IPS-15b (cell line): ENCODE results near the gene C1orf21.
"Not testable (repeated sequence)": the region's sequence is repeated elsewhere in the genome, so short reads cannot be mapped to it uniquely, and the experiment has no call there.

Experiments used
- H3K27me3 ChIP-seq: one replicate; pipeline ENCODE4 v1.6.1; 2013; ENCODE audit warnings: low read length; ENCODE audit not compliant: control insufficient read depth, insufficient read depth
- H3K36me3 ChIP-seq: one replicate; pipeline ENCODE4 v1.6.1; 2013; ENCODE audit warnings: low read length; ENCODE audit not compliant: control insufficient read depth, insufficient read depth
- H3K4me1 ChIP-seq: one replicate; pipeline ENCODE4 v1.6.1; 2013; ENCODE audit warnings: mild to moderate bottlenecking, low read length; ENCODE audit not compliant: control insufficient read depth, insufficient read depth
- H3K4me3 ChIP-seq: one replicate; pipeline ENCODE4 v1.5.1; 2013; ENCODE audit warnings: low read depth, low read length
- H3K9ac ChIP-seq: one replicate; pipeline ENCODE4 v1.6.1; 2013; ENCODE audit warnings: low read depth, mild to moderate bottlenecking, low read length
- H3K9me3 ChIP-seq: one replicate; pipeline ENCODE4 v1.6.1; 2013; ENCODE audit warnings: mild to moderate bottlenecking, low read length; ENCODE audit not compliant: control insufficient read depth, insufficient read depth

C1orf21 gene, protein sequence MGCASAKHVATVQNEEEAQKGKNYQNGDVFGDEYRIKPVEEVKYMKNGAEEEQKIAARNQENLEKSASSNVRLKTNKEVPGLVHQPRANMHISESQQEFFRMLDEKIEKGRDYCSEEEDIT

DNA sequence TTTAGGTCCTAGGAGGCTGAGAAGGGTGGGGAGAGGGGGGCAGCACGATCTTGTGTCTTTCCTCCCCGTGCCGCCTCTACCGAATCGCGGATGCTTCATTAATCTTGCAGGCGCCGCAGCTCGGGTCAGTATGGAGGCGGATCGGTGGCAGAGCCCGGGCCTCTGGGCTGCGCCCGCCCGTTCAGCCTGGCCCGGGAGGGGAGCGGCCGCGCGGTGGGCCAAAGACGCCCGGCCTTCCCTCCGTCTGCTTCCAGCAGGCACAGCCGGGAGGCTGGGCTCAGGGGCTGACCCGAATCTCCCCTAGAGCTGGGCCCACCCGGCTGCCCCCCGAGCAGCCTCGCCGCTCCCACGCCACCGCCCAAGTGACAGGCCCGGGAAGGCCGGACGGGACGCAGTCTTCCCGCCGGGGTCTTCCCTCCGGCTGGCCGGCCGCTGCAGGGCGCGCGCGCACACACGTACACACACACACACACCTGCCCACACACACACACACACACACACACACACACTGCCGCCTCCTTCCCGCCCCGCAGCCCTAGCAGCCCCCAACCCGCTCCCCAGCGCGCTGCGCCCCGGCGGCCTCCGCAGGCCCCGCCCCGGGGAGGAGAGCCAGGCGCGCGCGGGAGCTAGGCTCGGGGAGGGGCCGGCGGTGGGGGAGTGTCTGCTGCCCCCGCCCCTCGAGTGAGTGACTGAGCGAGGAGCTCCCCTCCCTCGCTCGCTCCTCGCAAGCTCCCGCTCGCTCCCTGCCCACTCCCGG is at the start of gene C1orf21:
Gene C1orf21, plus strand, starts transcription at position 718 of the 757 bp plus-strand sequence. CDS start 90,481 bp downstream, outside the sequence.
- Histone ChIP-seq H3K4me3 (peak within 1 kb of the TSS; percentile 80), H3K27me3 (peaks cover 3% of the 10 kb centered on the region), H3K36me3 (no peaks in the 10 kb centered on the region), H3K4me1 (peaks cover 56% of the 10 kb centered on the region), H3K9ac (peak within 1 kb of the TSS; percentile 89), H3K9me3 (no peaks in the 10 kb centered on the region)

DNA sequence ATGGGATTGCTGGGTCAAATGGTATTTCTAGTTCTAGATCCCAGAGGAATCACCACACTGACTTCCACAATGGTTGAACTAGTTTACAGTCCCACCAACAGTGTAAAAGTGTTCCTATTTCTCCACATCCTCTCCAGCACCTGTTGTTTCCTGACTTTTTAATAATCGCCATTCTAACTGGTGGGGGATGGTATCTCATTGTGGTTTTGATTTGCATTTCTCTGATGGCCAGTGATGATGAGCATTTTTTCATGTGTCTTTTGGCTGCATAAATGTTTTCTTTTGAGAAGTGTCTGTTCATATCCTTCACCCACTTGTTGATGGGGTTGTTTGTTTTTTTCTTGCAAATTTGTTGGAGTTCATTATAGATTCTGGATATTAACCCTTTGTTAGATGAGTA is 49.0 kb upstream of the C1orf21 start:
- not testable (repeated sequence) for H3K4me3 ChIP-seq, H3K4me1 ChIP-seq, H3K9ac ChIP-seq, H3K9me3 ChIP-seq, H3K36me3 ChIP-seq, H3K27me3 ChIP-seq

DNA sequence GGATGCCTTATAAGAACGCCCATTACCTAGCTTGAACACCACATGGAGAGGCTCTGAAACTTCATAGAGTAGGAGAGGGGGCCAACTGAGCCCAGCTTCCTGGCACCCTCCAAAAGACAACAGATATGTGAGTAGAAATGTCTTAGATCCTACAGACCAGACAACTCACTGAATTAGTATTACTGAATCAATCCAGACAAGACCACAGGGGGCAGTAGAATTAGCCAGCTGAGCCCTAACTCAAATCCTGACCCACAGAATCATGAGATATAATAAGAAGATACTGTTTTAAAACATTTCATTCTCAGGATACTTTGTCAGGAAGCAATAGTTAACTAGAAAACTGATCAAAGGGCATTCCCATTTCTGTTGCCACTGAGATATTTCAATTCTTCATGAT is 45.8 kb upstream of the C1orf21 start:
- Histone ChIP-seq H3K9ac (no peak overlapping the region), H3K36me3 (no peaks in the 10 kb centered on the region), H3K27me3 (no peaks in the 10 kb centered on the region), H3K4me1 (no peaks in the 10 kb centered on the region), H3K4me3 (no peak overlapping the region), H3K9me3 (no peaks in the 10 kb centered on the region)

DNA sequence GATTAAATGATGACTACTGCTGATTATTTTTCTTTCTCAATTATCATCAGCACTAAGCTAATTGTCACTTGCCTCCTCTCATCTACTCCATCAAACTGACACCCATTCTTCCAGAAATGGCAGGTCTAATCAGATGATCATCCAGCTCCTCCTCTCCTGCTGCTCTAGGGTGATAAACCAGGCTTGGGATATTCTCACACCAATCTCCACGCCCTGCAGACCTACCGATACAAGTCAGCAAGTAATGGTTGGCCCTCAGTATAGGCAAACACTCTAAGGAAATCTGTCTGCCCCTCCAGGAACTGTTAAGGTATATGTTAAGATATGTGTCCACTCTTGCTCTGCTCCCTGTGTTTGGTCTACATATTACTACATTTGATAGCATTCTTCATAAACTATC is 36.3 kb upstream of the C1orf21 start:
- no peaks in the 10 kb centered on the region for H3K36me3 ChIP-seq
- no peaks in the 10 kb centered on the region for H3K27me3 ChIP-seq
- no peaks in the 10 kb centered on the region for H3K4me1 ChIP-seq
- no peaks in the 10 kb centered on the region for H3K9me3 ChIP-seq
- H3K9ac ChIP-seq: no peak overlapping the region
- H3K4me3 ChIP-seq: no peak overlapping the region

DNA sequence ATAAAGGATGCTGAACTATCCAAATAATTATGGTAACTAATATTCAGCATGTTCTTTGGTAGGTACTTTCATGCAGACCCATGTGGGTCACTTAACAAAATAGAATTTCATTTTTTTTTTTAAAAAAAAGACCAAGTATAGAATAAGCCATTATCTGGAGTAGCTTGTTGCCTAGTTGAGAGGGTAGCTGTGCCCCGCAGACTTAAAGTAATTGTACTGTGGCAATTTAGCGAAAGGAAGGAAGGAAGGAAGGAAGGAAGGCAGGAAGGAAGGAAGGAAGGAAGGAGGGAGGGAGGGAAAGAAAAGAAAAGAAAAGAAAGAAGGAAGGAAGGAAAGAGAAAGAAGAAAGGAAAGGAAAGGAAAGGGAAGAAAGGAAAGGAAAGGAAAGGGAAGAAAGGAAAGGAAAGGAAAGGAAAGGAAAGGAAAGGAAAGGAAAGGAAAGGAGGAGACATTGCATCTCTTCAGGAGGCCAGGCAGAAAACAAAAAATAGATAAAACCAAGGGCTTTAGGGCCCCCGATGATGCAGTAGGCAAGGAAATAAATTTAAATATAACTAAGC is 35.3 kb upstream of the C1orf21 start:
- H3K9me3 ChIP-seq: no peaks in the 10 kb centered on the region
- no peak overlapping the region for H3K9ac ChIP-seq
- no peaks in the 10 kb centered on the region for H3K4me1 ChIP-seq
- H3K27me3 ChIP-seq: no peaks in the 10 kb centered on the region
- H3K4me3 ChIP-seq: no peak overlapping the region
- no peaks in the 10 kb centered on the region for H3K36me3 ChIP-seq

DNA sequence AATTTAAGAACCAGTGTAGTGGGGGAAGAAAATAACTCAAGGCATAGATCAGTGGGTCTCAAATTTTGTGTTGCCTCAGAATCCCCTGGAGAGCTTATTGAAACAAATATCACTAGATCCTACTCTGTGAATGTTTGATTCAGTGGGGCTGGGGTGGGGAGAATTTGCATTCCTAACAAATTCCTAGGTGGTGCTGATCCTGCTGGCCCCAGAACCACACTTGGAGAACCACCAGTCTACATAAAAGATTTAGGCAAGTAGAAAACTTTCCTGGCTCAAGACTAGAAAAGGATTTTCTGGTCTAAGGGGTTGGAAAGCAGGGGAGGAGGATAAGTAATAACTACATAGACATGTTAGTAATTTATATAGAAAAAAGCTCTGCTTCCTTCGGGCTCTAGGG is 34.1 kb upstream of the C1orf21 start:
- H3K9ac ChIP-seq: no peak overlapping the region
- H3K4me1 ChIP-seq: no peaks in the 10 kb centered on the region
- no peaks in the 10 kb centered on the region for H3K27me3 ChIP-seq
- no peak overlapping the region for H3K4me3 ChIP-seq
- H3K9me3 ChIP-seq: no peaks in the 10 kb centered on the region
- H3K36me3 ChIP-seq: no peaks in the 10 kb centered on the region

DNA sequence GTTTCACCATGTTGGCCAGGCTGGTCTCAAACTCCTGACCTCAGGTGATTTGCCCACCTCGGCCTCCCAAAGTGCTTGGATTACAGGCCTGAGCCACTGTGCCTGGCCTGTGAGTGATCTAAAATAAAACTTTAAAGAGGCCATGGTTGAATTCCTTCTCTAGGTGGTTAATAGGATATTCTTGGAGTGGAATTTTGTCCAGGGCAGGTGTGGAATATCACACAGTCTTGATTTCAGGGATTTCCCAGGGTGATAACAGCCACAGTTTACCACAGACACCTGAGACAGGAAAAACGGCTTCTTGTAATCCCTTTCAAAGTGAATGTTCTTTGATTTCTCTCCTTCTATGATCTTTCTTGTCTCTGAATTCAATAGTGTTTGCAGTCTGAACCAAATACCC is 32.1 kb upstream of the C1orf21 start:
- no peaks in the 10 kb centered on the region for H3K9me3 ChIP-seq
- H3K27me3 ChIP-seq: no peaks in the 10 kb centered on the region
- H3K4me3 ChIP-seq: no peak overlapping the region
- H3K4me1 ChIP-seq: no peaks in the 10 kb centered on the region
- no peak overlapping the region for H3K9ac ChIP-seq
- H3K36me3 ChIP-seq: no peaks in the 10 kb centered on the region

DNA sequence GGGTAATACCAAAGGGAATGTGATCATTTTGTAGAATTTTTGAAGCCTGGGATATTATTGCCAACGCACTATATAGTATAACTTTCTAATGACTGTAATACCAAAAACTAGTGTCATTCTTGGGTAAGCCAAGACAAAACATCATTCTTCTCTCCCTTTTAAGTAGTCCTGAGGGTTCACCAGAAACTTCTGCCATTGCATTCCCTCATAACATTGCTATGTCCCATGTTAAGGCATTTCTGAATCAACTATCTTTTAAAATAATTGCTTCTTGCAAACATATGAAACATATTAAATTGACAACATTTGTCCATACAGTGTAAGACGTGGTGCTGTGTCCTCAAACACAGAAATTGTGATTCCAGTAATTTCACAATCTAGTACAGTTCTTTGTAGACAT is 29.9 kb upstream of the C1orf21 start:
- Histone ChIP-seq H3K9me3 (no peaks in the 10 kb centered on the region), H3K27me3 (no peaks in the 10 kb centered on the region), H3K4me3 (no peak overlapping the region), H3K36me3 (no peaks in the 10 kb centered on the region), H3K4me1 (no peaks in the 10 kb centered on the region), H3K9ac (no peak overlapping the region)

DNA sequence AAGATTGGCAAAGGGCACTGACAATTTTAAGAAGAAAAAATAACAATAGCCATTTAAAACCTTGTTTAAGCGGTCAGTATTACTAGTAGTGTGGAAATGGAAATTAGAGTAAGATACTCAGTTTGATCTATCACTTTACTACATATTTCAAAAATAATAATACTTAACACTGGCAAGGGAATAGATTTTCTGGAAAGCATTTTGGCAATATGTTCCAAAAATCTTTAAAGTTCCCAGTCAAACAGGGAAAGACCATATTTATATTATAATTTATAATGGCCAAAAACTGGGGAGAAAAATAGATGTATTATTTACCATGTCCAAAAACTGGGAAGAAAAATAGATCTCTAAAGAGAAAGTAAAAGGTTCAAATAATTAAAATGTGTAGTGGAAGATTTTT is 28.6 kb upstream of the C1orf21 start:
- Histone ChIP-seq H3K36me3 (no peaks in the 10 kb centered on the region), H3K9ac (no peak overlapping the region), H3K4me3 (no peak overlapping the region), H3K4me1 (no peaks in the 10 kb centered on the region), H3K9me3 (no peaks in the 10 kb centered on the region), H3K27me3 (no peaks in the 10 kb centered on the region)

DNA sequence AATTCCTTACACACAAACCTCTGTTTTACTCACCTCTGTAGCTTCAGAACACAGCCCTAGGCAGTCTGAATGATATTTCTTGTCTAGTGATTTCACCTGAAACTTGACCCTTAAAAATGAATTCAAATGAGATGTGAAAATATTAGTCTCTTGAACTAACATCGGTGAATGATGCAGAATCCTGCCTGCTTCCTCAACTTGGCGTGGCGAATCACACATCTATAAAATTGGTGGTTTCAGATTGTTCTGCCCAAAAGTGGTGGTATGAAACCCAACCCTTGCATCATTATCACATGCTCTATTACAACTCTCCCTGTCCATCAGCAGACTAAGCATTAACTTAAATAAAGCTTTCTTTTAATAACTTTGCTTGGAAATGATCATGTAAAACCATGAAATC is 26.9 kb upstream of the C1orf21 start:
- Histone ChIP-seq H3K9me3 (no peaks in the 10 kb centered on the region), H3K4me1 (no peaks in the 10 kb centered on the region), H3K27me3 (no peaks in the 10 kb centered on the region), H3K4me3 (no peak overlapping the region), H3K9ac (no peak overlapping the region), H3K36me3 (no peaks in the 10 kb centered on the region)

DNA sequence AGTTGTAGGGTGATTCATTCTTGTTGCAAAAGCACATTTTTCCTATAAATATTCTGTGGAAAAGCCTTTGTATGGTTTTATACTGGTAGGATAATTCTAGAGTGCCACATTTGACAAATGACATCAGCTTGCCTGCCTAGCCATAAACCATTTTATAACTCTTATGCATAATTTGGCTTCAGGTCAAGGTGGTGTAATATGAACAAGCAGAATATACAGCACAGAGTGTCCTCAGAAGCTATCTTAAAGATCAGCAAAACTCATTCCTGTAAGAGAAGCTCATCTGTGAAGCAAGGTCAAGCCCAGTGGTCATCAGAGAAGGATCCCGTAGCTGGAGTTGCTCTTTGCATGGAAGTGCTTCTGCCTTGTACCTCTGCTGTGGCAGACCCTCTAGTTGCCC is 24.0 kb upstream of the C1orf21 start:
- no peaks in the 10 kb centered on the region for H3K36me3 ChIP-seq
- H3K4me1 ChIP-seq: no peaks in the 10 kb centered on the region
- no peak overlapping the region for H3K4me3 ChIP-seq
- no peaks in the 10 kb centered on the region for H3K27me3 ChIP-seq
- H3K9ac ChIP-seq: no peak overlapping the region
- H3K9me3 ChIP-seq: no peaks in the 10 kb centered on the region

DNA sequence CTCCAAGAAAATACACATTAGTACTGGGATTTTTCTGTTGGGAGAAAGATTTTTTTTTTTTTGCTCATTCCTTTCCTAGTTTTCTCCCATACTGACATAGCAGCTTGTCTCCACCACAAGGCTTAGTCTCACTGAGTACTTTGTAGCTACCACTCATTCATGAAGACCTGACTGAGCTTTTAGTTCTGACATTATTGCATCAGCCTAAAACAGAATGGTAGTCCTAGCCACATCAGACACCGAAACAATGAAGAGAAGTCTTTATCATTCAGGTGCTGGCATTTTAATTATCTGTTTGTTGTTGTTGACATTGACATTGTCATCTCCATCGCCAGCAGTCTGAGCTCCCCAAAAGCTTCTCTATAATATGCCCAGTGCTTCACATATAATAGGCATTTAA is 21.1 kb upstream of the C1orf21 start:
- Histone ChIP-seq H3K9me3 (no peaks in the 10 kb centered on the region), H3K27me3 (no peaks in the 10 kb centered on the region), H3K4me1 (no peaks in the 10 kb centered on the region), H3K4me3 (no peak overlapping the region), H3K9ac (no peak overlapping the region), H3K36me3 (no peaks in the 10 kb centered on the region)
